T-cell (primary cell): ENCODE results near the gene GALNT3. TPM values are rescaled to one million over a fixed set of nuclear protein-coding genes. Genes with fewer than 3 reads are reported as not detected.

Source experiments
- ATAC-seq, 4 experiments: fragments of 200-7000 bp in 3 of 4; fragments of 150-1000 bp in 1 of 4; cut with Tn5 transposase; replicated peaks in 1 of 4; 1 replicate in 3 of 4; 2 replicates in 1 of 4; pipeline ENCODE4 v1.10.0; 2021; ENCODE audit warnings: moderate library complexity in 3 of 4, mild to moderate bottlenecking in 2 of 4, moderate number of reproducible peaks in 1 of 4
- CTCF ChIA-PET, 2 donors: fragments of 300-600 bp; sonication (Branson Sonifier 250); formaldehyde crosslinking; loops; one replicate each; lab custom pipeline; 2022; ENCODE audit warnings: antibody characterized with exemption in 2 of 2; lab: Charles Lee
- POLR2A ChIA-PET, 2 donors: fragments of 300-600 bp; sonication (Branson Sonifier 250); formaldehyde crosslinking; loops; one replicate each; lab custom pipeline; 2022; ENCODE audit warnings: antibody characterized with exemption in 2 of 2; lab: Charles Lee
- DNase-seq, 35 experiments: peaks; one replicate each; pipeline versions ENCODE4 v3.0.0 to v3.0.0-alpha.2; 2013 to 2023
- H3K27ac ChIP-seq: one replicate; pipeline ENCODE4 v1.5.1; 2013; ENCODE audit warnings: low read length
- H3K27me3 ChIP-seq, 2 experiments: replicated peaks in 1 of 2; 1 replicate in 1 of 2; 2 replicates in 1 of 2; pipeline versions ENCODE4 v1.6.1 to v1.7.0; 2013; ENCODE audit warnings: low read length in 1 of 2, mixed read lengths in 1 of 2; ENCODE audit not compliant: control insufficient read depth in 2 of 2, insufficient read depth in 2 of 2; ENCODE audit errors: extremely low read depth in 1 of 2
- H3K36me3 ChIP-seq, 2 donors: 1 replicate in 1 of 2; 2 replicates in 1 of 2; pipeline versions ENCODE4 v1.6.1 to v1.7.0; 2013; ENCODE audit warnings: low read length in 1 of 2; ENCODE audit not compliant: control insufficient read depth in 2 of 2, insufficient read depth in 1 of 2; ENCODE audit errors: extremely low read depth in 1 of 2
- H3K4me1 ChIP-seq, 2 experiments: 1 replicate in 1 of 2; 2 replicates in 1 of 2; pipeline versions ENCODE4 v1.6.1 to v1.7.0; 2013; ENCODE audit warnings: low read length in 2 of 2, mixed read lengths in 1 of 2; ENCODE audit not compliant: insufficient read depth in 2 of 2, control insufficient read depth in 1 of 2; ENCODE audit errors: extremely low read depth in 1 of 2
- H3K4me3 ChIP-seq, 2 donors: 1 replicate in 1 of 2; 2 replicates in 1 of 2; pipeline versions ENCODE4 v1.5.1 to v1.7.0; 2013; ENCODE audit warnings: mild to moderate bottlenecking in 2 of 2, low read length in 1 of 2, moderate library complexity in 1 of 2; ENCODE audit not compliant: control insufficient read depth in 1 of 2; ENCODE audit errors: extremely low read depth in 1 of 2
- H3K9me3 ChIP-seq: 2 replicates; pipeline ENCODE4 v1.7.0; 2013
- H3K27ac Mint-ChIP-seq, 2 donors: one replicate each; pipeline ENCODE4 v1.8.0; 2020 to 2021; ENCODE audit warnings: mild to moderate bottlenecking in 2 of 2, mixed read lengths in 2 of 2
- H3K27me3 Mint-ChIP-seq, 2 donors: one replicate each; pipeline ENCODE4 v1.8.0; 2021 to 2022; ENCODE audit warnings: mixed read lengths in 2 of 2
- H3K36me3 Mint-ChIP-seq: one replicate; pipeline ENCODE4 v1.8.0; 2021; ENCODE audit warnings: mixed read lengths
- H3K4me1 Mint-ChIP-seq, 3 donors: one replicate each; pipeline ENCODE4 v1.8.0; 2020 to 2022; ENCODE audit warnings: mixed read lengths in 3 of 3, mild to moderate bottlenecking in 1 of 3
- H3K4me3 Mint-ChIP-seq, 3 donors: one replicate each; pipeline ENCODE4 v1.8.0; 2020 to 2022; ENCODE audit warnings: mild to moderate bottlenecking in 3 of 3, mixed read lengths in 3 of 3, moderate library complexity in 3 of 3
- H3K9me3 Mint-ChIP-seq, 3 donors: one replicate each; pipeline ENCODE4 v1.8.0; 2020 to 2022; ENCODE audit warnings: mixed read lengths in 3 of 3
- WGBS: methylation state at CpG from one replicate; pipeline ENCODE4 v1.1.5; 2013; ENCODE audit warnings: missing lambda C conversion rate; ENCODE audit not compliant: insufficient coverage; 5-methylcytosine and 5-hydroxymethylcytosine counted together
- total RNA-seq, 35 experiments: library from RNA in 6 of 35; stranded (reverse) in 6 of 35; fragments of 120-200 nt in 1 of 35; gene quantifications; one replicate each; pipeline versions ENCODE4 v1.2.1 to v1.2.4 and lab custom pipeline; 2013 to 2026

Gene GALNT3
- total RNA-seq, 5 donors from 2014 or later (not counting 1 experiment from before 2014, with no cell fraction given): 2.8 to 9.7 (median 5.5) TPM

GRCh38 chr2:165792104-165792454 is 2.0 kb downstream of the GALNT3 start:
- Histone ChIP-seq H3K27ac (no peak overlapping the region), H3K27me3 (peaks cover 0 to 14% of the 10 kb centered on the region in 2 experiments), H3K4me1 (peaks cover 4 to 18% of the 10 kb centered on the region in 2 experiments), H3K4me3 (no peak overlapping the region), H3K9me3 (no peaks in the 10 kb centered on the region), H3K36me3 (no peaks in the 10 kb centered on the region)
- no peaks in the 10 kb centered on the region for H3K9me3 Mint-ChIP-seq
- no peak for DNase-seq
- H3K4me1 Mint-ChIP-seq: peaks cover 15 to 25% (median 19%) of the 10 kb centered on the region in 3 donors
- H3K36me3 Mint-ChIP-seq: no peaks in the 10 kb centered on the region
- WGBS: no CpG with 5 or more reads among the region's 1 CpG
- H3K4me3 Mint-ChIP-seq: peak overlapping the region in 2 of 3 donors; percentile 22 to 83
- no peak for ATAC-seq
- H3K27ac Mint-ChIP-seq: no peak overlapping the region
- CTCF ChIA-PET: no interaction called here
- H3K27me3 Mint-ChIP-seq: peaks cover 25 to 35% of the 10 kb centered on the region in 2 donors
- POLR2A ChIA-PET: no interaction called here

- ChIA-PET CTCF (no interaction called here), POLR2A (interaction anchor here in 1 of 2 donors (0.7 kb wide), 1 partner anchor 82 kb away, joined by 3 read pairs; no protein-coding TSS in a partner anchor)
- H3K27ac ChIP-seq: no peak overlapping the region
- H3K4me1 ChIP-seq: peaks cover 4 to 18% of the 10 kb centered on the region in 2 experiments
- H3K36me3 ChIP-seq: no peaks in the 10 kb centered on the region
- no peaks in the 10 kb centered on the region for H3K9me3 ChIP-seq
- Mint-ChIP-seq H3K4me3 (no peak overlapping the region), H3K27ac (no peak overlapping the region), H3K9me3 (no peaks in the 10 kb centered on the region), H3K27me3 (peaks cover 26 to 32% of the 10 kb centered on the region in 2 donors), H3K4me1 (peaks cover 15 to 25% (median 19%) of the 10 kb centered on the region in 3 donors), H3K36me3 (no peaks in the 10 kb centered on the region)
- H3K27me3 ChIP-seq: peaks cover 0 to 14% of the 10 kb centered on the region in 2 experiments
- no peak for ATAC-seq
- DNase-seq: no peak
- WGBS: no CpG with 5 or more reads among the region's 2 CpGs
- H3K4me3 ChIP-seq: no peak overlapping the region
Measured at GRCh38 chr2:165791421-165792103, 2.5 kb downstream of the GALNT3 start.

GRCh38 chr2:165790466-165790865 is 3.6 kb downstream of the GALNT3 start:
- H3K9me3 Mint-ChIP-seq: no peaks in the 10 kb centered on the region
- peaks cover 15 to 19% (median 19%) of the 10 kb centered on the region in 3 donors for H3K4me1 Mint-ChIP-seq
- no peak overlapping the region for H3K27ac Mint-ChIP-seq
- no peak overlapping the region for H3K27ac ChIP-seq
- no peak for ATAC-seq
- DNase-seq: no peak
- ChIA-PET POLR2A (no interaction called here), CTCF (no interaction called here)
- peaks cover 4 to 18% of the 10 kb centered on the region in 2 experiments for H3K4me1 ChIP-seq
- H3K9me3 ChIP-seq: no peaks in the 10 kb centered on the region
- H3K27me3 ChIP-seq: peaks cover 0 to 14% of the 10 kb centered on the region in 2 experiments
- no peaks in the 10 kb centered on the region for H3K36me3 Mint-ChIP-seq
- H3K4me3 ChIP-seq: no peak overlapping the region
- H3K27me3 Mint-ChIP-seq: peaks cover 18 to 25% of the 10 kb centered on the region in 2 donors
- H3K36me3 ChIP-seq: no peaks in the 10 kb centered on the region
- no peak overlapping the region for H3K4me3 Mint-ChIP-seq
- WGBS: no CpG with 5 or more reads among the region's 1 CpG

GRCh38 chr2:165787334-165787733 is 6.7 kb downstream of the GALNT3 start:
- ATAC-seq (no peak), DNase-seq (no peak)
- Histone ChIP-seq H3K27ac (no peak overlapping the region), H3K9me3 (no peaks in the 10 kb centered on the region), H3K36me3 (peaks cover 0 to 3% of the 10 kb centered on the region in 2 donors), H3K4me3 (no peak overlapping the region), H3K27me3 (no peaks in the 10 kb centered on the region), H3K4me1 (no peaks in the 10 kb centered on the region)
- Mint-ChIP-seq H3K36me3 (peaks cover 12% of the 10 kb centered on the region), H3K4me1 (peaks cover 0 to 2% (median 0%) of the 10 kb centered on the region in 3 donors), H3K4me3 (no peak overlapping the region), H3K9me3 (no peaks in the 10 kb centered on the region), H3K27me3 (peaks cover 11 to 13% of the 10 kb centered on the region in 2 donors), H3K27ac (no peak overlapping the region)
- POLR2A ChIA-PET: no interaction called here
- 100% methylated on average over 1 of the region's 1 CpG for whole genome bisulfite sequencing
- CTCF ChIA-PET: no interaction called here

- Mint-ChIP-seq H3K4me1 (peaks cover 0 to 11% (median 10%) of the 10 kb centered on the region in 3 donors), H3K4me3 (no peak overlapping the region), H3K27ac (no peak overlapping the region), H3K27me3 (peaks cover 0 to 1% of the 10 kb centered on the region in 2 donors), H3K9me3 (peaks cover 2 to 11% (median 4%) of the 10 kb centered on the region in 3 donors), H3K36me3 (peaks cover 24% of the 10 kb centered on the region)
- Histone ChIP-seq H3K9me3 (no peaks in the 10 kb centered on the region), H3K27ac (no peak overlapping the region), H3K4me1 (peaks cover 0 to 3% of the 10 kb centered on the region in 2 experiments), H3K4me3 (no peak overlapping the region), H3K27me3 (no peaks in the 10 kb centered on the region), H3K36me3 (peaks cover 0 to 3% of the 10 kb centered on the region in 2 donors)
- CTCF ChIA-PET: no interaction called here
- 95% methylated on average over 2 of the region's 4 CpGs for WGBS
- DNase-seq: no peak
- ATAC-seq: no peak
- POLR2A ChIA-PET: no interaction called here
Measured at GRCh38 chr2:165779706-165780105, 14.3 kb downstream of the GALNT3 start.

- ChIA-PET CTCF (no interaction called here), POLR2A (interaction anchor here in 1 of 2 donors (0.7 kb wide), 1 partner anchor 377 kb away, joined by 3 read pairs; no protein-coding TSS in a partner anchor)
- no peak overlapping the region for H3K27ac ChIP-seq
- peaks cover 20% of the 10 kb centered on the region for H3K36me3 Mint-ChIP-seq
- no peak overlapping the region for H3K4me3 ChIP-seq
- WGBS: 84% methylated on average over 3 of the region's 4 CpGs
- no peaks in the 10 kb centered on the region for H3K36me3 ChIP-seq
- no peak for ATAC-seq
- H3K9me3 Mint-ChIP-seq: peaks cover 2 to 11% (median 4%) of the 10 kb centered on the region in 3 donors
- H3K27me3 Mint-ChIP-seq: peaks cover 0 to 1% of the 10 kb centered on the region in 2 donors
- no peak for DNase-seq
- H3K9me3 ChIP-seq: no peaks in the 10 kb centered on the region
- peaks cover 0 to 11% (median 10%) of the 10 kb centered on the region in 3 donors for H3K4me1 Mint-ChIP-seq
- peak overlapping the region in 1 of 2 donors; percentile 34 for H3K27ac Mint-ChIP-seq
- no peak overlapping the region for H3K4me3 Mint-ChIP-seq
- no peaks in the 10 kb centered on the region for H3K27me3 ChIP-seq
- peaks cover 0 to 3% of the 10 kb centered on the region in 2 experiments for H3K4me1 ChIP-seq
Measured at GRCh38 chr2:165778653-165779451, 15.2 kb downstream of the GALNT3 start.
